ENCODE results near the gene NEURL1B.
"Not testable (repeated sequence)": the region's sequence is repeated elsewhere in the genome, so short reads cannot be mapped to it uniquely, and the experiment has no call there.

NEURL1B gene

GRCh38 chr5:172699999-172700364 lies 58.9 kb downstream of the NEURL1B start:
- DNase-seq: no peak

GRCh38 chr5:172700365-172701290 lies 59.6 kb downstream of the NEURL1B start:
- no peak for DNase-seq

GRCh38 chr5:172701291-172701656 lies 60.2 kb downstream of the NEURL1B start:
- DNase-seq: no peak

GRCh38 chr5:172703952-172704351 lies 62.9 kb downstream of the NEURL1B start:
- DNase-seq: no peak

GRCh38 chr5:172705576-172706084 lies 64.6 kb downstream of the NEURL1B start:
- no peak for DNase-seq

- no peak for DNase-seq
These were observed 65.7 kb downstream of the NEURL1B start for GRCh38 chr5:172706796-172707195.

- no peak for DNase-seq
These were observed 66.5 kb downstream of the NEURL1B start for GRCh38 chr5:172707285-172708182.

GRCh38 chr5:172708183-172708505 lies 67.1 kb downstream of the NEURL1B start:
- no peak for DNase-seq

GRCh38 chr5:172710676-172711075 lies 69.6 kb downstream of the NEURL1B start:
- no peak for DNase-seq

GRCh38 chr5:172711321-172711861 lies 70.3 kb downstream of the NEURL1B start:
- not testable (repeated sequence) for DNase-seq

- DNase-seq: no peak
These were observed 71.5 kb downstream of the NEURL1B start for GRCh38 chr5:172712610-172713009.

- DNase-seq: no peak
These were observed 72.2 kb downstream of the NEURL1B start for GRCh38 chr5:172713113-172713808.

GRCh38 chr5:172713809-172714490 lies 72.9 kb downstream of the NEURL1B start:
- DNase-seq: no peak

GRCh38 chr5:172714491-172715420 lies 73.7 kb downstream of the NEURL1B start:
- DNase-seq: peak; percentile 10

GRCh38 chr5:172715421-172715780 lies 74.3 kb downstream of the NEURL1B start:
- DNase-seq: no peak

GRCh38 chr5:172715931-172716682 lies 75.0 kb downstream of the NEURL1B start:
- no peak for DNase-seq

- DNase-seq: peak; percentile 59
These were observed 75.8 kb downstream of the NEURL1B start for GRCh38 chr5:172716796-172717313.

- no peak for DNase-seq
These were observed 76.6 kb downstream of the NEURL1B start for GRCh38 chr5:172717481-172718195.

GRCh38 chr5:172718527-172719114 lies 77.6 kb downstream of the NEURL1B start:
- no peak for DNase-seq

Measured in NCI-H1105 treated with DMSO at 0.1 percent for 48 hours (cell line).